HEK293 (cell line): ENCODE data around the gene PTPRO.

Experiments
- CTCF ChIA-PET: fragments of 350-600 bp; formaldehyde crosslinking; extraction: SDS; loops from one replicate; lab custom pipeline; 2021; ENCODE audit warnings: antibody characterized with exemption; lab: Yijun Ruan, JAX
- POLR2A ChIA-PET: fragments of 300-600 bp; formaldehyde crosslinking; extraction: SDS; loops from one replicate; lab custom pipeline; 2020; ENCODE audit warnings: antibody characterized with exemption, inconsistent platforms; lab: Yijun Ruan, JAX
- H3K27ac ChIP-seq: fragments of 200-500 bp; sonication (Bioruptor generic); 2 replicates; pipeline ENCODE4 v1.5.1; 2014; ENCODE audit warnings: low read depth, low read length, control low read depth, inconsistent platforms; ENCODE audit errors: extremely low read depth
- H3K36me3 ChIP-seq, 2 experiments: fragments of 200-500 bp in 1 of 2; sonication (Bioruptor generic) in 1 of 2; 1 replicate in 1 of 2; 2 replicates in 1 of 2; pipeline ENCODE4 v1.5.1; 2014 to 2017; ENCODE audit warnings: inconsistent platforms in 2 of 2, low read length in 2 of 2; ENCODE audit not compliant: control insufficient read depth in 2 of 2, insufficient read depth in 1 of 2
- H3K4me1 ChIP-seq: fragments of 200-500 bp; sonication (Bioruptor generic); 2 replicates; pipeline ENCODE4 v1.5.1; 2014; ENCODE audit warnings: mild to moderate bottlenecking, low read length, inconsistent platforms; ENCODE audit not compliant: control insufficient read depth, insufficient read depth
- H3K4me3 ChIP-seq: 2 replicates; pipeline ENCODE4 v1.5.1; 2011; ENCODE audit warnings: low read depth, mild to moderate bottlenecking, control low read depth, low read length, moderate library complexity
- H3K9me3 ChIP-seq: fragments of 200-500 bp; sonication (Bioruptor generic); 2 replicates; pipeline ENCODE4 v1.5.1; 2014; ENCODE audit warnings: low read depth, low read length, inconsistent platforms; ENCODE audit not compliant: control insufficient read depth, insufficient read depth
- BCL11A ChIP-seq: fragments of 450-650 bp; formaldehyde crosslinking; IDR thresholded peaks from 2 replicates; pipeline ENCODE4 v1.5.1; 2016; ENCODE audit warnings: low read depth, missing biosample characterization, missing genetic modification characterization
- GLIS1 ChIP-seq: fragments of 450-650 bp; formaldehyde crosslinking; IDR thresholded peaks from 2 replicates; pipeline ENCODE4 v1.5.1; 2016; ENCODE audit warnings: missing biosample characterization, missing genetic modification characterization
- KLF17 ChIP-seq: fragments of 450-650 bp; formaldehyde crosslinking; IDR thresholded peaks from 2 replicates; pipeline ENCODE4 v1.5.1; 2016; ENCODE audit warnings: missing biosample characterization, missing genetic modification characterization
- KLF8 ChIP-seq: fragments of 450-650 bp; formaldehyde crosslinking; IDR thresholded peaks from 2 replicates; pipeline ENCODE4 v1.5.1; 2016; ENCODE audit warnings: missing biosample characterization, missing genetic modification characterization
- OSR2 ChIP-seq: fragments of 450-650 bp; formaldehyde crosslinking; IDR thresholded peaks from 2 replicates; pipeline ENCODE4 v1.5.1; 2016; ENCODE audit warnings: missing biosample characterization, missing genetic modification characterization
- RBAK ChIP-seq: fragments of 450-650 bp; formaldehyde crosslinking; IDR thresholded peaks from 2 replicates; pipeline ENCODE4 v1.5.1; 2016; ENCODE audit warnings: missing biosample characterization, missing genetic modification characterization
- ZBTB20 ChIP-seq: fragments of 450-650 bp; formaldehyde crosslinking; IDR thresholded peaks from 2 replicates; pipeline ENCODE4 v1.5.1; 2016; ENCODE audit warnings: missing biosample characterization, missing genetic modification characterization
- ZFP69B ChIP-seq: fragments of 450-650 bp; formaldehyde crosslinking; IDR thresholded peaks from 2 replicates; pipeline ENCODE4 v1.5.1; 2016; ENCODE audit warnings: missing biosample characterization, missing genetic modification characterization
- ZNF121 ChIP-seq: fragments of 450-650 bp; formaldehyde crosslinking; IDR thresholded peaks from 2 replicates; pipeline ENCODE4 v1.5.1; 2016; ENCODE audit warnings: missing biosample characterization, missing genetic modification characterization
- ZNF133 ChIP-seq: fragments of 450-650 bp; formaldehyde crosslinking; IDR thresholded peaks from 2 replicates; pipeline ENCODE4 v1.5.1; 2016; ENCODE audit warnings: missing biosample characterization, missing genetic modification characterization
- ZNF140 ChIP-seq: fragments of 450-650 bp; formaldehyde crosslinking; IDR thresholded peaks from 2 replicates; pipeline ENCODE4 v1.5.1; 2016; ENCODE audit warnings: missing biosample characterization, missing genetic modification characterization
- ZNF146 ChIP-seq: fragments of 450-650 bp; formaldehyde crosslinking; IDR thresholded peaks from 2 replicates; pipeline ENCODE4 v1.5.1; 2016; ENCODE audit warnings: missing biosample characterization, missing genetic modification characterization
- ZNF148 ChIP-seq: fragments of 450-650 bp; formaldehyde crosslinking; IDR thresholded peaks from 2 replicates; pipeline ENCODE4 v1.5.0; 2017; ENCODE audit warnings: missing biosample characterization, missing genetic modification characterization, borderline replicate concordance
- ZNF169 ChIP-seq: fragments of 450-650 bp; formaldehyde crosslinking; IDR thresholded peaks from 2 replicates; pipeline ENCODE4 v1.5.1; 2016; ENCODE audit warnings: missing biosample characterization, missing genetic modification characterization
- ZNF18 ChIP-seq: fragments of 450-650 bp; formaldehyde crosslinking; IDR thresholded peaks from 2 replicates; pipeline ENCODE4 v1.5.1; 2016; ENCODE audit warnings: missing biosample characterization, missing genetic modification characterization
- ZNF214 ChIP-seq: fragments of 450-650 bp; formaldehyde crosslinking; IDR thresholded peaks from 2 replicates; pipeline ENCODE4 v1.5.1; 2017; ENCODE audit warnings: missing biosample characterization, mild to moderate bottlenecking, missing genetic modification characterization, borderline replicate concordance
- ZNF221 ChIP-seq: fragments of 450-650 bp; formaldehyde crosslinking; IDR thresholded peaks from 2 replicates; pipeline ENCODE4 v1.5.1; 2017; ENCODE audit warnings: missing biosample characterization, missing genetic modification characterization, borderline replicate concordance
- ZNF341 ChIP-seq: fragments of 450-650 bp; formaldehyde crosslinking; IDR thresholded peaks from 2 replicates; pipeline ENCODE4; 2016; ENCODE audit warnings: low read depth, missing biosample characterization, missing genetic modification characterization
- ZNF423 ChIP-seq: fragments of 450-650 bp; formaldehyde crosslinking; IDR thresholded peaks from 2 replicates; pipeline ENCODE4 v1.5.1; 2016; ENCODE audit warnings: missing biosample characterization, missing genetic modification characterization
- ZNF776 ChIP-seq: fragments of 450-650 bp; formaldehyde crosslinking; IDR thresholded peaks from 2 replicates; pipeline ENCODE4 v1.5.0; 2017; ENCODE audit warnings: missing biosample characterization, missing genetic modification characterization, borderline replicate concordance
- TF ChIP-seq, protein P1 (sequence below): fragments of 450-650 bp; formaldehyde crosslinking; IDR thresholded peaks from 2 replicates; pipeline ENCODE4 v1.5.1; 2016; ENCODE audit warnings: missing biosample characterization, missing genetic modification characterization
- TF ChIP-seq, protein P2 (sequence below): fragments of 450-650 bp; formaldehyde crosslinking; IDR thresholded peaks from 2 replicates; pipeline ENCODE4 v1.5.1; 2017; ENCODE audit warnings: missing biosample characterization, missing genetic modification characterization

The PTPRO gene

DNA sequence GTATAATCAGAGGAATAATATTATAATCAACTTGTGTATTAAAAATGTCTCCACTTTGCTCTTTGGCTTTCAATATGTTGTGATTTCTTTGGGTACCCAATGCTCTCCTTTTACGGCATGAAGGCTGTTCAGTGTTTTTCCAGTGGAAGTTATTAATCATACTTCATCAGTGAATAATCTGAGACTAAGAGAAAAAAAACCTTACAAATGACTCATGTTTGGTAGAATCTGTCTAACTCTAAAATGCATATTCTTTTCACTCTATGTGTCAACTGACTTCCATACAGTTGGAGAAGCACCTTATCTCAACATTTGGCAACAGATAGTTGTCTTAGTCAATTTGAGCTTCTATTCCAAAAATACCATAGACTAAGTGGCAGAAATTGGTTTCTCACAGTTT, 82.2 kb downstream of the PTPRO start:
- Histone ChIP-seq H3K4me1 (no peaks in the 10 kb centered on the region), H3K36me3 (no peaks in the 10 kb centered on the region), H3K27ac (no peak overlapping the region), H3K4me3 (no peak overlapping the region), H3K9me3 (no peaks in the 10 kb centered on the region)
- TF ChIP-seq KLF8 (tag by site-specific recombination) (no peak), ZNF121 (tag by site-specific recombination) (no peak), ZNF133 (no peak), ZNF169 (tag by site-specific recombination) (no peak), ZNF341 (tag by site-specific recombination) (no peak)
- CTCF ChIA-PET = no interaction called here
- POLR2A ChIA-PET = interaction anchor here (0.6 kb wide), 1 partner anchor 909 kb away, joined by 4 read pairs; no protein-coding TSS in a partner anchor

DNA sequence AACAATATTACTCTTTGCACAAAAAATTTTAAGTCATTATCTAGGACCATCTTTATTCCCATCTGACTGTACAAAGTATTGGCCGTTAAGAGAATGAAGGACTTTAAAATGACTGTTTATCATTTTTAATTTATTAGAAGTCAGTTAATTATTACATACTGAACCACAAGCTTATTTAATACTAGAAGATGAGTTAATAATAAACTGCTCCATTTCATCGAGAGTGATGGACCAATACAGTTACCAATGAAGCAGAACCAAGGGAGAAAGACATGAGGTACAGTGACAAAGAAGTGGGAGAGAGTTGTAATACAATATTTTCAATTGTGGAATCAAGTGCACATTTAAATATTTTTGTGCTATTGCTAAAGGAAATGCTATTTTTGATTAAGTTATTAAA, 83.3 kb downstream of the PTPRO start:
- Histone ChIP-seq H3K27ac (no peak overlapping the region), H3K36me3 (no peaks in the 10 kb centered on the region), H3K4me3 (no peak overlapping the region), H3K4me1 (no peaks in the 10 kb centered on the region), H3K9me3 (no peaks in the 10 kb centered on the region)
- TF ChIP-seq ZNF18 (no peak), ZNF140 (tag by site-specific recombination) (no peak), KLF17 (no peak), GLIS1 (no peak), RBAK (no peak)
- TF ChIP-seq, protein P1, sequence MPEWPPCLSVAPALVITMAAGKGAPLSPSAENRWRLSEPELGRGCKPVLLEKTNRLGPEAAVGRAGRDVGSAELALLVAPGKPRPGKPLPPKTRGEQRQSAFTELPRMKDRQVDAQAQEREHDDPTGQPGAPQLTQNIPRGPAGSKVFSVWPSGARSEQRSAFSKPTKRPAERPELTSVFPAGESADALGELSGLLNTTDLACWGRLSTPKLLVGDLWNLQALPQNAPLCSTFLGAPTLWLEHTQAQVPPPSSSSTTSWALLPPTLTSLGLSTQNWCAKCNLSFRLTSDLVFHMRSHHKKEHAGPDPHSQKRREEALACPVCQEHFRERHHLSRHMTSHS (tag by site-specific recombination) = no peak
- POLR2A ChIA-PET = no interaction called here
- CTCF ChIA-PET = interaction anchor here (0.6 kb wide), 1 partner anchor 624 kb away, joined by 3 read pairs; no protein-coding TSS in a partner anchor

DNA sequence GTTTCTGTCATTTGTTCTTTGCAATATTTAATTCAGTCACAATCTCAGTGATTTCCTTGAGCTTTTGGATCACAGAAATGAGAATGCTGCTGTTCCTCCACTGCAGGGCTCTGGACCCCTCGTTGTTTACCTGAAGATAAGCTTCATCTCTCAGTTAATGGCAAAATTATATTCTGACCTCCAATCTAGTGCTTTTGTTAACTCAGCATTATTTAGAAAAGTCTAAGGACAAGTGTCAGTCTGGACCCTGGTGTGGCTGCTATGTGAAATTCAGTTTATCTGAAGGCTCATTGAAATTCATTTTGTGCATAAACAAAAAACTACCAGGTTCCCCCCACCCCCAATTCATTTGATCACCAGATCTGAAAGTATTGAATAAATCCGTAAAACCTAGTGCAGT, 84.7 kb downstream of the PTPRO start:
- CTCF ChIA-PET = interaction anchor here (0.5 kb wide), 1 partner anchor 684 kb away, joined by 3 read pairs; no protein-coding TSS in a partner anchor
- H3K4me3 ChIP-seq = no peak overlapping the region
- no peaks in the 10 kb centered on the region for H3K4me1 ChIP-seq
- no peaks in the 10 kb centered on the region for H3K9me3 ChIP-seq
- no peaks in the 10 kb centered on the region for H3K36me3 ChIP-seq
- POLR2A ChIA-PET = no interaction called here
- no peak overlapping the region for H3K27ac ChIP-seq
- no peak for TF ChIP-seq ZNF148
- TF ChIP-seq ZBTB20 (tag by site-specific recombination) = no peak
- no peak for TF ChIP-seq BCL11A
- no peak for TF ChIP-seq ZFP69B (tag by site-specific recombination)
- TF ChIP-seq ZNF776 (tag by site-specific recombination) = no peak
- TF ChIP-seq OSR2 (tag by site-specific recombination) = no peak
- TF ChIP-seq ZNF146 = no peak
- no peak for TF ChIP-seq ZNF121 (tag by site-specific recombination)
- TF ChIP-seq ZNF221 = no peak
- TF ChIP-seq ZNF214 (tag by site-specific recombination) = no peak
- TF ChIP-seq, protein P2, sequence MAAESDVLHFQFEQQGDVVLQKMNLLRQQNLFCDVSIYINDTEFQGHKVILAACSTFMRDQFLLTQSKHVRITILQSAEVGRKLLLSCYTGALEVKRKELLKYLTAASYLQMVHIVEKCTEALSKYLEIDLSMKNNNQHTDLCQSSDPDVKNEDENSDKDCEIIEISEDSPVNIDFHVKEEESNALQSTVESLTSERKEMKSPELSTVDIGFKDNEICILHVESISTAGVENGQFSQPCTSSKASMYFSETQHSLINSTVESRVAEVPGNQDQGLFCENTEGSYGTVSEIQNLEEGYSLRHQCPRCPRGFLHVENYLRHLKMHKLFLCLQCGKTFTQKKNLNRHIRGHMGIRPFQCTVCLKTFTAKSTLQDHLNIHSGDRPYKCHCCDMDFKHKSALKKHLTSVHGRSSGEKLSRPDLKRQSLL (tag by site-specific recombination) = no peak
- TF ChIP-seq ZNF423 = no peak
- no peak for TF ChIP-seq ZNF18
